VCaP (cell line): Measurements from ENCODE around the gene PTGDR.

ENCODE experiments used
- H3K27ac ChIP-seq: fragments of 450-650 bp; 2 replicates; pipeline ENCODE4 v1.5.1; 2017
- CTCF ChIP-seq: fragments of 450-650 bp; conservative IDR thresholded peaks from 2 replicates; pipeline ENCODE4 v1.5.1; 2017; ENCODE audit warnings: mild to moderate bottlenecking, moderate library complexity

The PTGDR gene

DNA sequence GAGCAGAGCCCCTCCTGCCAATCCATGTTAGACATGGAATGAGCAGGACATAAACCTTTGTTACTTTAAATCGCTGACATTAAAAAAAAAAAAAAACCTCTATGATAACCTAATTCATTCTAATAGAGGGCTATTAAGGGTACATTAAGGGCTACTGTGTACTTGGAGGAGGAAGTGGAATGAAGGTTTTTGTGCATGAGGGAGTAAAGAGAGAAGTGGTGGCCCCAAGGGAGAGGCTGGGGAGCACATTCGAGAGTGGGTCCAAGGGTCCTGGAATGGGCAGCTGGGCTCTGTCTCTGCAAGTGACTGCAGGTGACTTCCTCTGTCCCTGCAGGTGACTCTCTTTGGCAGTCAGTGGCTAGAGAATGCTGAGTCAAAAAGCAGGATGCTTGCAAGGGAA is 32.1 kb upstream of the PTGDR start:
- TF ChIP-seq CTCF, result no peak
- no peak overlapping the region for H3K27ac ChIP-seq

GRCh38 chr14:52235866-52236510 is 31.5 kb upstream of the PTGDR start:
- TF ChIP-seq CTCF, result no peak
- H3K27ac ChIP-seq, result no peak overlapping the region

DNA sequence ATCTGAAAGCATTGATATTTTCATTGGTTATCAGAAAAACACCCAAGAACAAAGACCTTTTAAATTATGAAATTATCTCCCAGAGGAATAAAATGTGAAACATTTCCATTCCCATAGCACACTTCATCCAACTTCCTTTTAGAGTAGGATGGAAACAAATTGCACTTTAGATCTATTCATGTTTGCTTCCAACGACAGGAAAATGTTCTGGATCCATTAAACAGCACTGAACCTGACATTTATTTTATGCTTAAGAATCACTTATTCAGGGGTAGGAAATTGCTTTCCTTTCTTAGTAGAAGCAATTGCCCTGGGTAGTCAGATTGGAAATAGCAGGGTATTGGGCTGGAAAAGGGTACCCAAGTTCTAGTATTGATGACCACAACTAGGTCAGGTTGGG is 28.8 kb upstream of the PTGDR start:
- TF ChIP-seq CTCF, result no peak
- no peak overlapping the region for H3K27ac ChIP-seq

DNA sequence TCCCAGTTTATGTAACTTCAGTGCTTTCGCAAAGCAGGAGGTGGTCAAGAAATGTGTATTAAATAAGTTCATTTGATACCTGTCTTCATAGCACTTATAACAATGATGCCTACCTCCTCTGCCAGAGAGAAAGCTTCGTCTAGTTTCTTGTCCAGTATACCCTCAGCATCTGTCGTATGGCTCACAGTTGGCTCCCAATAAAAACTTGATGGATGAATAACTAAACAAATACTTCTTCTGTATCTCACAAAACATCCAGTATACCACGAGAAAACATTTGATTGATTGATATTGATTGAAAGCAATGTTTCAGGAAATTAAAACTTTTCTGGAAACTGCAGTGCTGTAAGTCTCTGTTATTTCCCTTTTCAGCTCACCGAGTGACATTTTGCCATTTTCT is 26.9 kb upstream of the PTGDR start:
- no peak overlapping the region for H3K27ac ChIP-seq
- no peak for TF ChIP-seq CTCF

GRCh38 chr14:52241087-52241793 is 26.3 kb upstream of the PTGDR start:
- H3K27ac ChIP-seq, result no peak overlapping the region
- TF ChIP-seq CTCF, result no peak

GRCh38 chr14:52244328-52244727 is 23.2 kb upstream of the PTGDR start:
- no peak overlapping the region for H3K27ac ChIP-seq
- no peak for TF ChIP-seq CTCF

- TF ChIP-seq CTCF, result no peak
These were observed 22.5 kb upstream of the PTGDR start for GRCh38 chr14:52244997-52245396.

More at GRCh38 chr14:52244997-52245396, 22.5 kb upstream of the PTGDR start:
- no peak overlapping the region for H3K27ac ChIP-seq
